ENCODE measurements around the gene ANK3.

DNA sequence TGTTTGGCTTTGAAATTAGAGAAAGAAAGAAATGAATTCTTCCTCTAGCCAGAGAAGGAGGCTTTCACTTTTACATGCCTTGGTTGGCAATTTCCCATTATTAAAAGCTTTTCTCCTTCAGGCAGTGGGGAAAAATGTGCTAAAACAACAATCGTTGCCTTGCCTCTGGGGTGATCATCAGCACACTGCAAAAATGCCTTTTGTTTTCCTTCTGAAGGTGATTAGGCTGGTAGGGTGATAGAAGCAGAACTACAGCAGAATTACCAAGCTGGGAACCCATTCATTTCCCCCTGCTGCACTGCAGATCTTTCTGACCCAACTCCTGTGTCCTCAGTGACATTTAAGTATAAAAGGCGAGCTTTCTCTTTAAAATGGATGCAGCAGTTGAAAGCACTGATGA is 22.2 kb downstream of the ANK3 start:
- TF ChIP-seq, protein P1, sequence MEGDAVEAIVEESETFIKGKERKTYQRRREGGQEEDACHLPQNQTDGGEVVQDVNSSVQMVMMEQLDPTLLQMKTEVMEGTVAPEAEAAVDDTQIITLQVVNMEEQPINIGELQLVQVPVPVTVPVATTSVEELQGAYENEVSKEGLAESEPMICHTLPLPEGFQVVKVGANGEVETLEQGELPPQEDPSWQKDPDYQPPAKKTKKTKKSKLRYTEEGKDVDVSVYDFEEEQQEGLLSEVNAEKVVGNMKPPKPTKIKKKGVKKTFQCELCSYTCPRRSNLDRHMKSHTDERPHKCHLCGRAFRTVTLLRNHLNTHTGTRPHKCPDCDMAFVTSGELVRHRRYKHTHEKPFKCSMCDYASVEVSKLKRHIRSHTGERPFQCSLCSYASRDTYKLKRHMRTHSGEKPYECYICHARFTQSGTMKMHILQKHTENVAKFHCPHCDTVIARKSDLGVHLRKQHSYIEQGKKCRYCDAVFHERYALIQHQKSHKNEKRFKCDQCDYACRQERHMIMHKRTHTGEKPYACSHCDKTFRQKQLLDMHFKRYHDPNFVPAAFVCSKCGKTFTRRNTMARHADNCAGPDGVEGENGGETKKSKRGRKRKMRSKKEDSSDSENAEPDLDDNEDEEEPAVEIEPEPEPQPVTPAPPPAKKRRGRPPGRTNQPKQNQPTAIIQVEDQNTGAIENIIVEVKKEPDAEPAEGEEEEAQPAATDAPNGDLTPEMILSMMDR (IDR thresholded peaks at IDR 0.05), result no peak
- no peak for TF ChIP-seq POLR2AphosphoS5 (IDR thresholded peaks at IDR 0.05)
